Head of caudate nucleus (tissue), 42 donors: Measurements from ENCODE around the gene RPS17.

Experiments used
- DNase-seq, 42 donors: peaks; one replicate each; pipeline versions ENCODE4 v3.0.0 to v3.0.0-alpha.2; 2020 to 2021; ENCODE audit warnings: mixed read lengths in 7 of 42
- intact Hi-C: fragments of 100-400 bp; cut with DNase I; formaldehyde crosslinking; loops from one replicate; pipeline ENCODE4 v1.15.0; 2022

Gene RPS17

GRCh38 chr15:82540055-82540983, at the start of gene RPS17:
TSS of gene RPS17 (minus strand) at chr15:82540457. CDS start at chr15:82540428, 29 bp downstream.
- intact Hi-C loops = loop anchor here (5.0 kb wide), 1 partner anchor 107 kb away; the partner anchor contains the start of gene CPEB1
- DNase-seq = peak; percentile 86 to 98 (median 96)

GRCh38 chr15:82587805-82588204, 47.5 kb upstream of the RPS17 start:
- no peak for DNase-seq
- intact Hi-C loops = no loop called here

- intact Hi-C loops = no loop called here
- no peak for DNase-seq
These were observed 44.8 kb upstream of the RPS17 start for GRCh38 chr15:82585072-82585471.

GRCh38 chr15:82580713-82581112, 40.5 kb upstream of the RPS17 start:
- no peak for DNase-seq
- intact Hi-C loops = no loop called here

- intact Hi-C loops = no loop called here
- DNase-seq = no peak
These were observed 35.1 kb upstream of the RPS17 start for GRCh38 chr15:82575335-82575734.

GRCh38 chr15:82572986-82573385, 32.7 kb upstream of the RPS17 start:
- intact Hi-C loops = no loop called here
- no peak for DNase-seq

- intact Hi-C loops = no loop called here
- DNase-seq = peak in 39 of 42 donors; percentile 11 to 86 (median 55)
These were observed 32.1 kb upstream of the RPS17 start for GRCh38 chr15:82572311-82572710.

- intact Hi-C loops = no loop called here
- peak; percentile 73 to 96 (median 89) for DNase-seq
These were observed 31.5 kb upstream of the RPS17 start for GRCh38 chr15:82571722-82572222.

- intact Hi-C loops = no loop called here
- peak in 28 of 42 donors; percentile 3 to 54 (median 18) for DNase-seq
These were observed 30.7 kb upstream of the RPS17 start for GRCh38 chr15:82570721-82571508.

- DNase-seq = no peak
- intact Hi-C loops = no loop called here
These were observed 29.6 kb upstream of the RPS17 start for GRCh38 chr15:82569834-82570233.

- intact Hi-C loops = no loop called here
- DNase-seq = peak in 40 of 42 donors; percentile 5 to 80 (median 46)
These were observed 28.7 kb upstream of the RPS17 start for GRCh38 chr15:82568986-82569385.

GRCh38 chr15:82567661-82568060, 27.4 kb upstream of the RPS17 start:
- intact Hi-C loops = no loop called here
- no peak for DNase-seq

GRCh38 chr15:82566690-82567089, 26.4 kb upstream of the RPS17 start:
- intact Hi-C loops = no loop called here
- DNase-seq = no peak

GRCh38 chr15:82558502-82558901, 18.2 kb upstream of the RPS17 start:
- intact Hi-C loops = no loop called here
- DNase-seq = no peak

- intact Hi-C loops = no loop called here
- DNase-seq = no peak
These were observed 16.2 kb upstream of the RPS17 start for GRCh38 chr15:82556315-82557035.

- no peak for DNase-seq
- intact Hi-C loops = no loop called here
These were observed 14.6 kb upstream of the RPS17 start for GRCh38 chr15:82554849-82555248.

GRCh38 chr15:82554351-82554750, 14.1 kb upstream of the RPS17 start:
- intact Hi-C loops = no loop called here
- peak in 1 of 42 donors; percentile 20 for DNase-seq

- intact Hi-C loops = no loop called here
- DNase-seq = no peak
These were observed 13.6 kb upstream of the RPS17 start for GRCh38 chr15:82553846-82554245.

- DNase-seq = no peak
- intact Hi-C loops = no loop called here
These were observed 12.6 kb upstream of the RPS17 start for GRCh38 chr15:82552861-82553260.
